NCI-H526 (cell line): ENCODE measurements around the gene TASOR2.

Source experiments
- DNase-seq, 2 experiments: peaks; one replicate each; lab custom pipeline; 2025; lab: John Stamatoyannopoulos, UW

TASOR2 gene

GRCh38 chr10:5656737-5657579 is 27.7 kb upstream of the TASOR2 start:
- no peak for DNase-seq

GRCh38 chr10:5658871-5659618 is 25.6 kb upstream of the TASOR2 start:
- peak in 1 of 2 experiments; percentile 36 for DNase-seq

GRCh38 chr10:5659702-5660528 is 24.7 kb upstream of the TASOR2 start:
- no peak for DNase-seq

GRCh38 chr10:5661043-5661442 is 23.6 kb upstream of the TASOR2 start:
- no peak for DNase-seq

- peak in 1 of 2 experiments; percentile 6 for DNase-seq
These were observed 21.7 kb upstream of the TASOR2 start for GRCh38 chr10:5662708-5663579.

- peak; percentile 31 to 69 for DNase-seq
These were observed 20.8 kb upstream of the TASOR2 start for GRCh38 chr10:5663692-5664427.

- DNase-seq = peak; percentile 25 to 51
These were observed 19.1 kb upstream of the TASOR2 start for GRCh38 chr10:5665373-5666007.

- DNase-seq = peak; percentile 12 to 83
These were observed 18.4 kb upstream of the TASOR2 start, which contains the start of gene ASB13 for GRCh38 chr10:5666008-5666840. ASB13 (minus strand) TSS chr10:5666595; CDS start chr10:5666551, 44 bp downstream.

GRCh38 chr10:5666841-5667630 is 17.6 kb upstream of the TASOR2 start:
- DNase-seq = peak in 1 of 2 experiments; percentile 38

- no peak for DNase-seq
These were observed 16.2 kb upstream of the TASOR2 start for GRCh38 chr10:5668429-5668828.

- no peak for DNase-seq
These were observed 15.0 kb upstream of the TASOR2 start for GRCh38 chr10:5669604-5670003.

GRCh38 chr10:5670662-5671375 is 13.8 kb upstream of the TASOR2 start:
- DNase-seq = no peak

GRCh38 chr10:5678397-5679036 is 6.1 kb upstream of the TASOR2 start:
- DNase-seq = no peak

- DNase-seq = no peak
These were observed 5.6 kb upstream of the TASOR2 start for GRCh38 chr10:5679037-5679435.

- DNase-seq = no peak
These were observed 5.0 kb upstream of the TASOR2 start for GRCh38 chr10:5679606-5680005.

GRCh38 chr10:5681930-5682329 is 2.7 kb upstream of the TASOR2 start:
- DNase-seq = no peak

GRCh38 chr10:5683065-5683464 is 1.6 kb upstream of the TASOR2 start:
- DNase-seq = no peak
